Thyroid gland (tissue), 4 donors: ENCODE measurements around the gene NDUFAF4. TPM values are rescaled to one million over a fixed set of nuclear protein-coding genes. Genes with fewer than 3 reads are reported as not detected.

Experiments
- DNase-seq, 2 donors: peaks; one replicate each; pipeline ENCODE4 v3.0.0-alpha.2; 2019
- H3K27ac ChIP-seq, 3 donors: fragments of 200-600 bp; sonication (generic); 1 replicate in 2 of 3; 2 replicates in 1 of 3; pipeline ENCODE4 v1.5.1; 2016 to 2019; ENCODE audit warnings: mild to moderate bottlenecking in 1 of 3, moderate library complexity in 1 of 3
- H3K27me3 ChIP-seq: fragments of 200-600 bp; sonication (generic); one replicate; pipeline ENCODE4 v1.5.1; 2019
- H3K36me3 ChIP-seq, 2 donors: fragments of 200-600 bp; sonication (generic); one replicate each; pipeline ENCODE4 v1.5.1; 2016 to 2019
- H3K4me1 ChIP-seq, 2 donors: fragments of 200-600 bp; sonication (generic); one replicate each; pipeline ENCODE4 v1.5.1; 2017 to 2019
- H3K4me3 ChIP-seq, 3 donors: fragments of 200-600 bp; sonication (generic); replicated peaks in 1 of 3; 1 replicate in 2 of 3; 2 replicates in 1 of 3; pipeline ENCODE4 v1.5.1; 2016; ENCODE audit warnings: mild to moderate bottlenecking in 1 of 3
- H3K9me3 ChIP-seq: fragments of 200-600 bp; sonication (generic); one replicate; pipeline ENCODE4 v1.5.1; 2017
- CTCF ChIP-seq, 6 experiments: fragments of 200-600 bp in 3 of 6; fragments of 450-650 bp in 3 of 6; sonication (generic) in 3 of 6; IDR thresholded peaks; one replicate each; pipeline ENCODE4 v1.5.1; 2016 to 2019; ENCODE audit warnings: antibody characterized with exemption in 6 of 6, mild to moderate bottlenecking in 2 of 6, inconsistent platforms in 1 of 6, moderate library complexity in 1 of 6
- POLR2A ChIP-seq, 2 donors: fragments of 450-650 bp; IDR thresholded peaks; one replicate each; pipeline ENCODE4 v1.6.1; 2017; ENCODE audit warnings: antibody characterized with exemption in 2 of 2, mild to moderate bottlenecking in 2 of 2, moderate library complexity in 1 of 2
- WGBS, 2 donors: methylation state at CpG; one replicate each; pipeline ENCODE4 v1.1.5; 2017; 5-methylcytosine and 5-hydroxymethylcytosine counted together
- intact Hi-C: fragments of 100-400 bp; cut with DNase I; formaldehyde crosslinking; loops from one replicate; pipeline ENCODE4 v1.15.1; 2023
- total RNA-seq, 4 donors: library from RNA; depleted of rRNA; stranded (reverse); fragments of >200 nt; gene quantifications; one replicate each; pipeline ENCODE4 v1.2.3, GENCODE V29; 2016

The NDUFAF4 gene
- total RNA-seq, 4 donors from 2014 or later, result 17.1 to 34.8 (median 29.2) TPM

DNA sequence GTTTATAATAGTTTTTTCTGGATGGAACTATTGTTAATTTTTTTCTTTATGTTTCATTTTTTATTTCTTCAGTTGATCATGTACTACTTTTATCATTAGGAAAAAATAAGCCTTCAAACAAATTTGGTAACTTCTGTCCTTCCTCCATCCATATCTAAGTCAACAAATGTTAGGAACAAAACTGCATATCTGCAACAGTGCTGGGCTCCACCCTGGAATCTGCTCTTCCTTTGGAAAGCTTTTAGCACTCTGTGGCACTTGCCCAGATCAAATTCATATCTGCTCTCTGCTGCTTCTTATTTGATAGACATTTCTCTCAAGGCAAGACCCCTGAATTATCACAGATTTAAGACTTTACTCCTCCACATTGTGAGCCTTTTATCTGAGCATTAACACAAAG lies 36.1 kb downstream of the NDUFAF4 start:
- Histone ChIP-seq H3K36me3 (no peaks in the 10 kb centered on the region), H3K27me3 (no peaks in the 10 kb centered on the region), H3K9me3 (no peaks in the 10 kb centered on the region), H3K27ac (no peak overlapping the region), H3K4me1 (no peaks in the 10 kb centered on the region), H3K4me3 (no peak overlapping the region)
- TF ChIP-seq POLR2A (IDR thresholded peaks at IDR 0.05), result no peak
- no peak for TF ChIP-seq CTCF (IDR thresholded peaks at IDR 0.05)
- intact Hi-C loops, result no loop called here
- DNase-seq, result no peak

- H3K36me3 ChIP-seq, result no peaks in the 10 kb centered on the region
- DNase-seq, result no peak
- no peak for TF ChIP-seq CTCF (IDR thresholded peaks at IDR 0.05)
- no peak for TF ChIP-seq POLR2A (IDR thresholded peaks at IDR 0.05)
- intact Hi-C loops, result no loop called here
- H3K27ac ChIP-seq, result no peak overlapping the region
- H3K27me3 ChIP-seq, result no peaks in the 10 kb centered on the region
- H3K4me1 ChIP-seq, result no peaks in the 10 kb centered on the region
- 61 to 82% methylated on average over 1 of the region's 1 CpG for WGBS, 2 donors
- H3K4me3 ChIP-seq, result no peak overlapping the region
- H3K9me3 ChIP-seq, result no peaks in the 10 kb centered on the region
Measured at GRCh38 chr6:96856856-96857255, 40.8 kb downstream of the NDUFAF4 start.

DNA sequence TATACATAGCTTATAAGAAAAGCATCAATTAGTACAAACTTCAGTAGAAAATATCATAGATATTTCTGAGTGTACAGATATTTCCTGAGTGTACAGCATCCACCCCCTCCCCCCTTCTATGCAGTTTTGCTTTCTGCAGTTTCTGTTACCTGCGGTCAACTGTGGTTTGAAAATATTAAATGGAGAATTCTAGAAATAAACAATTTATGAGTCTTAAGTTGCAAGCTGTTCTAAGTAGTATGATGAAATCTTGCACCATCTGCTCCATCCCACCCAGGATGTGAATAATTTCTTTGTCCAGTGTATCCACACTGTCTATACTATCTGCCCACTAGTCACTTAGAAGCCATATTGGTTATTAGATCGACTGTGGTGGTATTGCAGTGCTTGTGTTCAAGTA lies 44.6 kb downstream of the NDUFAF4 start:
- Histone ChIP-seq H3K27me3 (no peaks in the 10 kb centered on the region), H3K9me3 (no peaks in the 10 kb centered on the region), H3K27ac (no peak overlapping the region), H3K36me3 (no peaks in the 10 kb centered on the region), H3K4me1 (no peaks in the 10 kb centered on the region), H3K4me3 (no peak overlapping the region)
- WGBS, 2 donors, result 88 to 91% methylated on average over 2 of the region's 2 CpGs
- intact Hi-C loops, result no loop called here
- TF ChIP-seq POLR2A (IDR thresholded peaks at IDR 0.05) (no peak), CTCF (IDR thresholded peaks at IDR 0.05) (no peak)
- no peak for DNase-seq

- Histone ChIP-seq H3K4me1 (no peaks in the 10 kb centered on the region), H3K4me3 (no peak overlapping the region), H3K36me3 (no peaks in the 10 kb centered on the region), H3K9me3 (no peaks in the 10 kb centered on the region), H3K27ac (no peak overlapping the region), H3K27me3 (no peaks in the 10 kb centered on the region)
- 94 to 96% methylated on average over 3 of the region's 3 CpGs for WGBS, 2 donors
- no peak for TF ChIP-seq CTCF (IDR thresholded peaks at IDR 0.05)
- no peak for TF ChIP-seq POLR2A (IDR thresholded peaks at IDR 0.05)
- no peak for DNase-seq
- intact Hi-C loops, result no loop called here
Measured at GRCh38 chr6:96852605-96853004, 45.1 kb downstream of the NDUFAF4 start.

GRCh38 chr6:96851858-96852257 lies 45.8 kb downstream of the NDUFAF4 start:
- DNase-seq, result no peak
- no peaks in the 10 kb centered on the region for H3K9me3 ChIP-seq
- intact Hi-C loops, result no loop called here
- WGBS, 2 donors, result 67 to 70% methylated on average over 8 of the region's 8 CpGs
- no peaks in the 10 kb centered on the region for H3K27me3 ChIP-seq
- no peak for TF ChIP-seq POLR2A (IDR thresholded peaks at IDR 0.05)
- H3K36me3 ChIP-seq, result no peaks in the 10 kb centered on the region
- H3K4me3 ChIP-seq, result no peak overlapping the region
- no peaks in the 10 kb centered on the region for H3K4me1 ChIP-seq
- H3K27ac ChIP-seq, result no peak overlapping the region

GRCh38 chr6:96849615-96850014 lies 48.1 kb downstream of the NDUFAF4 start:
- no peak overlapping the region for H3K4me3 ChIP-seq
- H3K27ac ChIP-seq, result no peak overlapping the region
- H3K4me1 ChIP-seq, result no peaks in the 10 kb centered on the region
- no peak for TF ChIP-seq POLR2A (IDR thresholded peaks at IDR 0.05)
- no peak for TF ChIP-seq CTCF (IDR thresholded peaks at IDR 0.05)
- H3K36me3 ChIP-seq, result no peaks in the 10 kb centered on the region
- H3K27me3 ChIP-seq, result no peaks in the 10 kb centered on the region
- intact Hi-C loops, result no loop called here
- no peak for DNase-seq
- WGBS, 2 donors, result 74 to 82% methylated on average over 2 of the region's 2 CpGs
- no peaks in the 10 kb centered on the region for H3K9me3 ChIP-seq
